MG63 (cell line): Measurements from ENCODE around the gene NDUFA13. TPM values are rescaled to one million over a fixed set of nuclear protein-coding genes. Genes with fewer than 3 reads are reported as not detected.
"Not testable (repeated sequence)": the region's sequence is repeated elsewhere in the genome, so short reads cannot be mapped to it uniquely, and the experiment has no call there.

Experiments
- DNase-seq: peaks from one replicate; pipeline ENCODE4 v3.0.0-alpha.2; 2020
- H3K27me3 ChIP-seq: fragments of 250-450 bp; sonication (Bioruptor Pico); 2 replicates; pipeline ENCODE4 v1.5.1; 2020; ENCODE audit warnings: mild to moderate bottlenecking, moderate library complexity
- H3K36me3 ChIP-seq: fragments of 250-450 bp; sonication (Bioruptor Pico); 2 replicates; pipeline ENCODE4 v1.5.1; 2020; ENCODE audit warnings: mild to moderate bottlenecking, moderate library complexity
- H3K4me3 ChIP-seq: fragments of 250-450 bp; sonication (Bioruptor Pico); 2 replicates; pipeline ENCODE4 v1.5.1; 2020; ENCODE audit warnings: mild to moderate bottlenecking, moderate library complexity
- H3K9me3 ChIP-seq: fragments of 250-450 bp; sonication (Bioruptor Pico); 2 replicates; pipeline ENCODE4 v1.5.1; 2020; ENCODE audit warnings: mild to moderate bottlenecking, moderate library complexity
- total RNA-seq: library from RNA; depleted of rRNA; stranded (reverse); fragments of >200 nt; shearing (Covaris generic); gene quantifications from 2 replicates; pipeline ENCODE4 v1.2.3, GENCODE V29; 2014; ENCODE audit warnings: low replicate concordance; rRNA removed

Gene NDUFA13
- total RNA-seq: 152 and 344 TPM in 2 replicates

- peak; percentile 95 for DNase-seq
These were observed at the start of gene NDUFA13 for GRCh38 chr19:19515642-19516519. Gene NDUFA13, plus strand, starts transcription at chr19:19516225. Its CDS starts 14 bp downstream, at chr19:19516239.

GRCh38 chr19:19468424-19469050 lies 47.5 kb upstream of the NDUFA13 start:
- no peak for DNase-seq
- Histone ChIP-seq H3K36me3 (peaks cover 92% of the 10 kb centered on the region), H3K9me3 (peaks cover 47% of the 10 kb centered on the region), H3K27me3 (no peaks in the 10 kb centered on the region), H3K4me3 (no peak overlapping the region)

More at GRCh38 chr19:19515642-19516519, at the start of gene NDUFA13:
- Histone ChIP-seq H3K4me3 (peak within 1 kb of the TSS; percentile 91), H3K27me3 (no peaks in the 10 kb centered on the region), H3K9me3 (0 out of 2 replicates have a peak, but pooled peaks cover 2% of the 10 kb centered on the region), H3K36me3 (peaks cover 39% of the 10 kb centered on the region)

DNA sequence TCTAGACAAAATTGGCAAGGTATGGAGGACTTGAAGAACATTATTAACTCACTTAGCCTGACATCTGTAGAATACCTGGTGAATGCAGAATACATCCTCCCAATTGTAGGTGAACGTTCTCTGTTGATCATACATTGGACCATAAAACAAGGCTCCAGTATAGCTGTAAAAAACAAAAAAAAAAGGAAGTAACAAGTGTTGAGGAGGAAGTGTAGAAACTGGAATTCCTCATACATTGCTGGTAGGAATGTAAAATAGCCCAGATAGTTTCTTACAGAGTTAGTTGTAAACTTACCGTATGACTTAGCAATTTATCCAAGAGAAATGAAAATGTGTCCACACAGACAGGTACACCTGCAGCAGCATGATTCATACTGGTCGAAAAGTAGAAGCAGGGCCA lies 45.4 kb upstream of the NDUFA13 start:
- Histone ChIP-seq H3K4me3 (no peak overlapping the region), H3K36me3 (peaks cover 87% of the 10 kb centered on the region), H3K9me3 (peaks cover 43% of the 10 kb centered on the region), H3K27me3 (no peaks in the 10 kb centered on the region)
- DNase-seq: no peak

DNA sequence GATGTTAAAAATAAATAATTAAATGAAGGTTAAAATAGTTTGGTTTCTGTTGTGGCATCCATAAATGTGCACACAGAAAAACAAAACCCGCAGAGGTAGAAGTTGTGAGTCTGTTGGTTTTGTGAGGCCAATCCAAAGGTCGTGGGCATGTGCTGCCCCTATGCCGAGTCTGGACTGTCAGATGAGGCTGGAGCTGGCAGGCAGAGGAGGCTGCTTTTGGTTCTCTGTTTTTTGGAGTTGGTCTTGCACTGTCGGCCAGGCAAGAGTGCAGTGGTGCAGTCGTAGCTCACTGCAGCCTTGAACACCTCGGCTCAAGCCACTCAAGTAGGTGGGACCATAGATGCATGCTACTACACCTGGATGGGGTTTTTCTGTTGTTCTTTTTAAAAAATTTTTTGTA lies 44.3 kb upstream of the NDUFA13 start:
- Histone ChIP-seq H3K36me3 (peaks cover 81% of the 10 kb centered on the region), H3K27me3 (no peaks in the 10 kb centered on the region), H3K4me3 (no peak overlapping the region), H3K9me3 (peaks cover 32% of the 10 kb centered on the region)
- DNase-seq: no peak

GRCh38 chr19:19472106-19472505 lies 43.9 kb upstream of the NDUFA13 start:
- H3K27me3 ChIP-seq, H3K4me3 ChIP-seq, DNase-seq: not testable (repeated sequence)
- Histone ChIP-seq H3K36me3 (peaks cover 81% of the 10 kb centered on the region), H3K9me3 (peaks cover 28% of the 10 kb centered on the region)

GRCh38 chr19:19475015-19475765 lies 40.8 kb upstream of the NDUFA13 start:
- peaks cover 73% of the 10 kb centered on the region for H3K36me3 ChIP-seq
- no peaks in the 10 kb centered on the region for H3K27me3 ChIP-seq
- no peak for DNase-seq
- H3K4me3 ChIP-seq: no peak overlapping the region
- H3K9me3 ChIP-seq: no peaks in the 10 kb centered on the region; the same call in 1 of the 2 replicates

DNA sequence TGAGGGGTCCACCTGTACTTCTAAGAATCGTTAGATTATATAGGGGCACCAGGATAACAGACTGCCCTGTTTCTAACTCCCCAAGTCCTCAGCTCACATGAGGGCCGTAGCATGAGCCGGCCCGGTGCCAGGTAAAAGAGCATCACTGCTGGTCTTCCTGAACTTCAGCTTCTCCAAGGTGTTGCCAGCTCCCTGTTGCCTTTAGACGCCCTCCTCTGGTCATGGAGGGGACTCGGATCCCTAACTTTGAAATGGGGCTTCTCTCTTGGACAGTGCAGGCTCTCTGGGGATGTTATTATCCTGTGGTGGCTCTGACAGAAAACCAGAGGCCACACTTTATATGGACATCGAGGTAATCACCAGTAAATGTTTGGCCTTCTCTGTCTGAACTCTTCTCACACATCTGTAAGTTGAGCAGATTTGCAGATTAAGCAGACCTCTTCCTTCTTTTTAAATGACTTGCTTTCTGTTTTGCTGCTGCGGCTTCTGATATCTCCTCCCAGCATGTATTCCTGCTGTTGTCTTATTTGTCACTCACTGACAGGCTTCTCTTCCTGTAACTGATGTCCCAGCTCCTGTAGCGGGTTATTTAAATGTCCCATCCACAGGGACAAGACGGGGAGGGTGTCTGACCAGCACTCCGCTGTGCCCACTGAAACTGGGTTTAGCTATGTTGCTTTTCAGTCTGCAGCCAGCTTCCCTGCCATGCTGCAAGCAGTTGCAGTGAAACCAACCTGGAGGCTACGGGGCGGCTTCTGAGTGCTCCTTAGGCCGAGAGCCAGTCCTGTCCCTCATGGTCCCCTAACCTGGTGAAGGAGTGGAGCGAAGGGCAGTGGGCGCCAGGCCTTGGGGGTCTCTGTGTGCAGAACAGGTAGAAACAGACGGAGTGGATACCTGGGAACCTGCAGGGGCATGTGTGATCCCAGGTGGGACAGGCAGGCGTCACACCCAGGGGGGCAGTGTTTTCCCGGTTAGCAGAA lies 39.9 kb upstream of the NDUFA13 start:
- no peaks in the 10 kb centered on the region for H3K27me3 ChIP-seq
- H3K9me3 ChIP-seq: no peaks in the 10 kb centered on the region
- H3K4me3 ChIP-seq: no peak overlapping the region
- H3K36me3 ChIP-seq: peaks cover 74% of the 10 kb centered on the region
- no peak for DNase-seq

DNA sequence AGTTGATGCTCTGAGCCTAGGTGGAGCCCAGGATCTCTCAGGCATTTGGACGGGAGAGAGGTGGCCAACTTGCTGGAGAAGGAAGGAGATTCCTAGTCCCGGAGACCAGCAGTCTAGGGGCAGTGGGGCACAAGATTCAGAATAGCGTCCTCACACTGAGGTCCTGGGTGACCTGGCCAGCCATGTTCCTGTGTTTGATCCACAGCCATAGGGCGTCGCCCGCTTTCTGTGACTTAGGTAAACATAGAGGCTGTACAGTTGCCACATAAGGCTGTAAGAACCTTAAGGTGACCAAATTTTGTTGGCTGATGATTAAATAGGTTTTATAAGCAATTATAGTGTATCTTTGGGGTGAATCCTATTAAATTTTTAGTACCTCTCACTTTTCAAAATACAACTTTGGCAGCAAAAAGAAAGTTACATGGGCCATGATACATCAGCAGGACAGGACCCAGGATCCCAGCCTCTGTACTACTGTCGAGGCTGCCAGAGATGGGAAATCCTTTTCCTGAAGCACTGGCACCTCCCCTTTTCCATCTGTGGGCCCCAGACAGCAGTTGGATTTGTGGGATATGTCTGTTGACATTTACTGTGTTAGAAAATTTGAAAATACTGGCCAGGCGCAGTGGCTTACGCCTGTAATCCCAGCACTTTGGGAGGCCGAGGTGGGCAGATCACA lies 38.2 kb upstream of the NDUFA13 start:
- peaks cover 78% of the 10 kb centered on the region for H3K36me3 ChIP-seq
- H3K27me3 ChIP-seq: no peaks in the 10 kb centered on the region
- no peak overlapping the region for H3K4me3 ChIP-seq
- no peak for DNase-seq
- no peaks in the 10 kb centered on the region for H3K9me3 ChIP-seq

- DNase-seq: no peak
- H3K9me3 ChIP-seq: no peaks in the 10 kb centered on the region
- no peak overlapping the region for H3K4me3 ChIP-seq
- peaks cover 70% of the 10 kb centered on the region for H3K36me3 ChIP-seq
- no peaks in the 10 kb centered on the region for H3K27me3 ChIP-seq
These were observed 35.3 kb upstream of the NDUFA13 start for GRCh38 chr19:19480688-19481087.

GRCh38 chr19:19482809-19483596 lies 33.0 kb upstream of the NDUFA13 start:
- no peak for DNase-seq
- H3K9me3 ChIP-seq: no peaks in the 10 kb centered on the region
- H3K27me3 ChIP-seq: no peaks in the 10 kb centered on the region
- H3K4me3 ChIP-seq: no peak overlapping the region
- H3K36me3 ChIP-seq: peaks cover 61% of the 10 kb centered on the region

DNA sequence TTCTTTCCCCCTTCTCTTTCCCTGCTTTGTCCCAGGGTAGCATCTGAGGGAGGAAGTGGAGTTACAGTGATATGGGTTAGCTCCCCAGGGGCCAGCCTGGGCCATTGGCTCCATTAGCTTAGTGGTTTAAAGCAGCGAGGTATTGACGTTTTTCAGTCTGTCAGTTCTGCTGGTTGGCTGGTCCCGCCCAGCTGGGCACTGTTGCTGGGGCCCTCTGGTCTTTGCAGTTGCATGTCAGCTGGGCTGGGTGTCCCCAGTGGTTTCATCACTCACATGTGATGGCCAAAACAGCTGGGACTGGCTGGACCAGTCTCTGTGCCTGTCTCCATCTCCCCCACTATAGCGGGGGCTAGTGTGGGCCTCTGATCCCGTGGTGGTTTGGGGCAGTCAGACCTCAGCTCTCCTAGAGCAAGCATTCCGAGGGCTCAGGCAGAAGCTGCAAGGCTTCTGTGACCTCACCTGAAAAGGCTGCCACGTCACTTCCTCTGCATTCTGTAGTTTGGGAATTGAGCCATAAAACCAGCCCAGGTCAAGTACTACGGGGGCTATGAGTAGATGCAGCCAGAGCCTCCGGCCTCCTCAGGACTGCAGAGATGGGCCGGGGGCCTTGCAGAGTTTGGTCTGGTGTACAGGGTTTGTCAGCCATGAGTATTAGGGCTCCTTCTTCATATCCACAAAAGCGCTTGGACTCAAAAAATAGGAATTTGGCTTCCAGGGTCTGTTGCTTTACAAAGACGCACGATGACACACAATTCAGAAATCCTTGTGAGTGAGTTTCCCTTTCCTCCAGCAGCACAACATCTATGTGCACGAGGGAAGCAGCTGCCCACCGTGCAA lies 30.6 kb upstream of the NDUFA13 start:
- DNase-seq: no peak
- no peak overlapping the region for H3K4me3 ChIP-seq

GRCh38 chr19:19485998-19486290 lies 30.1 kb upstream of the NDUFA13 start:
- no peaks in the 10 kb centered on the region for H3K9me3 ChIP-seq
- peaks cover 50% of the 10 kb centered on the region for H3K36me3 ChIP-seq
- no peak overlapping the region for H3K4me3 ChIP-seq
- no peak for DNase-seq
- H3K27me3 ChIP-seq: no peaks in the 10 kb centered on the region

More for the DNA sequence above, 30.6 kb upstream of the NDUFA13 start:
- Histone ChIP-seq H3K27me3 (no peaks in the 10 kb centered on the region), H3K9me3 (no peaks in the 10 kb centered on the region), H3K36me3 (peaks cover 51% of the 10 kb centered on the region)

DNA sequence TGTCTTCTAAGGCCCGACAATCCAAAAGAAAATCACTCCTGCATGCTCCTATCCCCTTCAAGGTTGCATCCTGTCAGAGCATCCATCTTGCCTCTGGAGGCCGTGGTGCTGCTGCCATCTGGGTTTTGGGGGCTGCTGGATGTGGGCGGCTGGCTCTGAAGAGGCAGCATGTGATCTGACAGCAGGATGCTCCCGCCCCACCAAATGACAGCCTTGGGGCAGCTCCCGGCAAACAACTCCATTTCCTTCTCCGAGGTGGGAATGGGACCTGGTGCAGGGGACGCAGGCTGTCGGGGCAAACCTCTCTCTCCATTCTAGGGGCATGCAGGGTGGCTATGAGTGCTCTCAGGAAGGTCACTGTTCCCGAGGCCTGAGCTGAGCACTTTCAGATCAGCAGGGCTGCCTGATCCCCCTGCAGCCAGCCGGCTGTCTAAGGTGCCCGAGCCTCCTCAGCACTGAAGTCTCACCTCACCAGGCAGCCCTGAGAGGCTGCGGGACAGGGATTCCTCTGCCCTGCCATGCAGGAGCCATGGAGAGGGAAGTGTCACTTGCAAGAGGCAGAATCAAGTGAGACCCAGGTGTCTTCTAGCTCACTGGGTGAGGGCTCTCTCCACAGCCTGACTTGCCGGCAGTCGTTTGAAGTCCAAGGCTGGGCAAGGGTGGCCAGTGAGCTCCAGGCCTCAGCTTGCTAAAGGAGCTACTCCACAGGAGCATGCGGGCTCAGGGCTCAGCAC lies 29.5 kb upstream of the NDUFA13 start:
- Histone ChIP-seq H3K27me3 (no peaks in the 10 kb centered on the region), H3K9me3 (no peaks in the 10 kb centered on the region), H3K4me3 (no peak overlapping the region), H3K36me3 (peaks cover 50% of the 10 kb centered on the region)
- no peak for DNase-seq
